Keratinocyte (primary cell): ENCODE data around the gene MTMR1.

Experiments used
- CTCF ChIP-seq, 3 experiments: IDR thresholded peaks in 1 of 3; conservative IDR thresholded peaks in 1 of 3; optimal IDR thresholded peaks in 1 of 3; 2 replicates in 2 of 3; 3 replicates in 1 of 3; pipeline versions ENCODE3 to v1.5.1; 2011; ENCODE audit warnings: low read length in 3 of 3, mild to moderate bottlenecking in 3 of 3, moderate library complexity in 2 of 3, control low read depth in 1 of 3, inconsistent platforms in 1 of 3; ENCODE audit not compliant: insufficient read depth in 2 of 3; ENCODE audit errors: extremely low read depth in 1 of 3
- EZH2 ChIP-seq: IDR thresholded peaks from one replicate; pipeline ENCODE4 v1.6.1; 2012; ENCODE audit warnings: inconsistent platforms, mild to moderate bottlenecking, low read length, moderate library complexity

GRCh38 chrX:150692831-150693724 lies at the start of gene MTMR1:
- TF ChIP-seq CTCF (optimal IDR thresholded peaks at IDR 0.05 in 1 of 3, IDR thresholded peaks at IDR 0.05 in 1 of 3, conservative IDR thresholded peaks at IDR 0.05 in 1 of 3; ENCODE audit: extremely low read depth in 1 of 3, insufficient read depth in 2 of 3, low read length in 3 of 3), result no peak
- TF ChIP-seq EZH2, result no peak
